Umbilical cord (tissue), 2 donors: ENCODE measurements around the gene PRDM16. TPM values are rescaled to one million over a fixed set of nuclear protein-coding genes. Genes with fewer than 3 reads are reported as not detected.

ENCODE experiments used
- DNase-seq: peaks from one replicate; pipeline ENCODE4 v3.0.0-alpha.2; 2015; ENCODE audit warnings: low spot score
- total RNA-seq: library from RNA; depleted of rRNA; stranded (reverse); fragments of >200 nt; gene quantifications from one replicate; pipeline ENCODE4 v1.2.3, GENCODE V29; 2014; ENCODE audit warnings: low replicate concordance; ENCODE audit not compliant: insufficient read depth

PRDM16 gene
- total RNA-seq, 1 donor from 2014 or later = 6.3 TPM

DNA sequence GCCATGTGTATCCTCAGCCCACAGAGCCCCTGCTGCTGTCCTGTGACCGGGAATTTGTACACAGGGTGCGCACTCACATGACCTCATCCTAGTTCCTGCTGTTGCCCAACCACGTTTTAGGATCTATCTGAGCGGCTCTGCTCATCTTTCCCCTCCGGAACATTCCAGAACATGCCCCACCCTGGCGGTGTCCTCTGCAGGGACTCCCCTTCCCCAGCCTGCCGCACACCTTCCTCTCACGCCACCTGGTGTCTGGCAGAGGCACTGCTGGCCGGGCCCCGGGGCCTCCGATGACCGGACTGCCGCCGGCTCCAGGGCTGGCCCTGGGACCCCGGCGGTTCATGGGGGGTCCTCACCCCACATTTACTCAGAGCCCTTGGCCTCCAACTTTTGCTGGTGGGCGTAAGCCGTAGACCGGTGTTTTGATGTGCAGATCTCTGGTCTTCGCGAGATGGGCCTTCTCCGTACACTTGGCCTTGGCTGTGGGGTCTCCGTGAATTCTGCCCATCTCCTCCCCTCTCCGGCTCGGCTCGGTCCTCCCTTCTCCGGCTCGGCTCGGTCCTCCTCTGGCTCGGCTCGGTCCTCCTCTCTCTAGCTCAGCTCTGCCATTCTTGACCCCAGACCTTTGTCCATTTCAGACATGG is 414.9 kb downstream of the PRDM16 start:
- peak; percentile 27 for DNase-seq

DNA sequence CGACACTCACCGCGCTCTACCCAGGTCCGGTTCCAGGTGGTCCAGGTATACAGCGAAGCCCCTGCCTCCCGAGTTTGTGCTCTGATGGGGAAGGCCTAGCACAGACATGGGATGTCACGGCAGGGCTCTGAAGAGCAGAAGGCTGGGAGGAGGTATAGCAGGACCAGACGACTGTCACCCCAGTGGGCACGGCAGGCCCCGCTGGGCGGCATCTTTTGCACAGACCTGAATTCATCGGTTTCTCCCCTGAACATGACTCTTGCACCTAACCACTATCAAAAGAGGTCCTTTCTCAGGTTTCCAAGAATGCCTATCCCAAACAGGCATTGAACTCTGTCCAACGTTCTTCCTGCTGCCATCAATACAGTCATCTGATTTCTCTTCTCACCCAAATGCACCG is 416.0 kb downstream of the PRDM16 start:
- DNase-seq = no peak

Other genes with a start within 250 kb of the PRDM16 start
- gene ACTRT2, start 47.7 kb upstream of the PRDM16 start, total RNA-seq = 0.48 TPM